ENCODE measurements around the gene SUGCT.

Gene SUGCT

DNA sequence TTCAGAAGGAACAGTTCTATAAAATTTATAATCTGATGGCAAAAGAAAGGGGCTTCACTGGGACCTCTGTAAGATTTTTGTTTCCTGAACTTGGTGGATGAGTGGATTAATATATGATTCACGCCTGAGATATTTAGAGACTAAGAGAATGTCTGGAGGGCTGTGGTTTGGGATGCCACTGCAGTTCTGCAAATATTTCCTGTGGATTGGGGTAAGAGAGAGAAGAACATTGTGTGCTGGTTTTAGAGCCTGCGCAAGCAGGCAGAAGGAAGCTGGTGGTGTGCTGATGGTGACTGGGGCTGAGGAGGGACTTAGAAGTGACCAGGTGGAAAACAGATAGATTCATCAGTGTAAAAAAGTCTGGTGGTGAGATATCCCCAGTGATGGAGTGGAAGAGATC, 87.0 kb downstream of the SUGCT start:
- CTCF ChIA-PET: interaction anchor here (0.6 to 2.6 kb wide), 2 partner anchors 11 to 244 kb away, joined by 3 to 16 read pairs; no protein-coding TSS in a partner anchor
- H3K36me3 ChIP-seq (ENCODE audit: control insufficient read depth in 2 of 2, insufficient read depth in 1 of 2, low read length in 2 of 2): no peaks in the 10 kb centered on the region
- POLR2A ChIA-PET: no interaction called here
- H3K9me3 ChIP-seq (ENCODE audit: control insufficient read depth, insufficient read depth, low read depth, low read length): no peaks in the 10 kb centered on the region
- TF ChIP-seq ZNF548 (tag by site-specific recombination; IDR thresholded peaks at IDR 0.05) (no peak), SALL2 (tag by site-specific recombination; IDR thresholded peaks at IDR 0.05; ENCODE audit: borderline replicate concordance) (no peak), ZNF707 (tag by site-specific recombination; IDR thresholded peaks at IDR 0.05) (no peak), ZNF654 (tag by site-specific recombination; IDR thresholded peaks at IDR 0.05; ENCODE audit: low read depth) (no peak), KLF10 (tag by site-specific recombination; IDR thresholded peaks at IDR 0.05) (no peak), ZEB2 (tag by site-specific recombination; IDR thresholded peaks at IDR 0.05) (no peak), ZNF426 (tag by site-specific recombination; IDR thresholded peaks at IDR 0.05) (no peak), ZNF561 (tag by site-specific recombination; IDR thresholded peaks at IDR 0.05; ENCODE audit: borderline replicate concordance) (no peak), MEIS1 (CRISPR knock-in tag; IDR thresholded peaks at IDR 0.05; ENCODE audit: borderline replicate concordance) (no peak), ZNF140 (tag by site-specific recombination; IDR thresholded peaks at IDR 0.05) (no peak), ZNF621 (tag by site-specific recombination; IDR thresholded peaks at IDR 0.05) (no peak), BCL6B (tag by site-specific recombination; IDR thresholded peaks at IDR 0.05) (no peak), PRDM2 (tag by site-specific recombination; IDR thresholded peaks at IDR 0.05; ENCODE audit: borderline replicate concordance) (no peak), ZBTB20 (tag by site-specific recombination; IDR thresholded peaks at IDR 0.05) (no peak), ZNF76 (tag by site-specific recombination; IDR thresholded peaks at IDR 0.05; ENCODE audit: borderline replicate concordance, low read depth) (no peak), ZNF311 (tag by site-specific recombination; IDR thresholded peaks at IDR 0.05; ENCODE audit: borderline replicate concordance) (no peak), ZNF501 (tag by site-specific recombination; IDR thresholded peaks at IDR 0.05) (no peak)
- TF ChIP-seq, protein P1, sequence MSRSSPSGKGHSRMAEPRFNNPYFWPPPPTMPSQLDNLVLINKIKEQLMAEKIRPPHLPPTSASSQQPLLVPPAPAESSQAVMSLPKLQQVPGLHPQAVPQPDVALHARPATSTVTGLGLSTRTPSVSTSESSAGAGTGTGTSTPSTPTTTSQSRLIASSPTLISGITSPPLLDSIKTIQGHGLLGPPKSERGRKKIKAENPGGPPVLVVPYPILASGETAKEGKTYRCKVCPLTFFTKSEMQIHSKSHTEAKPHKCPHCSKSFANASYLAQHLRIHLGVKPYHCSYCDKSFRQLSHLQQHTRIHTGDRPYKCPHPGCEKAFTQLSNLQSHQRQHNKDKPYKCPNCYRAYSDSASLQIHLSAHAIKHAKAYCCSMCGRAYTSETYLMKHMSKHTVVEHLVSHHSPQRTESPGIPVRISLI (tag by site-specific recombination; IDR thresholded peaks at IDR 0.05): no peak
- TF ChIP-seq, protein P2, sequence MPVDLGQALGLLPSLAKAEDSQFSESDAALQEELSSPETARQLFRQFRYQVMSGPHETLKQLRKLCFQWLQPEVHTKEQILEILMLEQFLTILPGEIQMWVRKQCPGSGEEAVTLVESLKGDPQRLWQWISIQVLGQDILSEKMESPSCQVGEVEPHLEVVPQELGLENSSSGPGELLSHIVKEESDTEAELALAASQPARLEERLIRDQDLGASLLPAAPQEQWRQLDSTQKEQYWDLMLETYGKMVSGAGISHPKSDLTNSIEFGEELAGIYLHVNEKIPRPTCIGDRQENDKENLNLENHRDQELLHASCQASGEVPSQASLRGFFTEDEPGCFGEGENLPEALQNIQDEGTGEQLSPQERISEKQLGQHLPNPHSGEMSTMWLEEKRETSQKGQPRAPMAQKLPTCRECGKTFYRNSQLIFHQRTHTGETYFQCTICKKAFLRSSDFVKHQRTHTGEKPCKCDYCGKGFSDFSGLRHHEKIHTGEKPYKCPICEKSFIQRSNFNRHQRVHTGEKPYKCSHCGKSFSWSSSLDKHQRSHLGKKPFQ (tag by site-specific recombination; IDR thresholded peaks at IDR 0.05): no peak
- no peak overlapping the region for H3K27ac ChIP-seq (ENCODE audit: extremely low read depth, low read depth, low read length)
- H3K4me1 ChIP-seq (ENCODE audit: control insufficient read depth, insufficient read depth, low read length): no peaks in the 10 kb centered on the region
- H3K4me3 ChIP-seq (ENCODE audit: low read depth, low read length): no peak overlapping the region

Measured in HEK293 (cell line).